Lung (tissue), 12 donors: Measurements from ENCODE around the gene C6orf132. TPM values are rescaled to one million over a fixed set of nuclear protein-coding genes. Genes with fewer than 3 reads are reported as not detected.

Experiments used
- ATAC-seq: fragments of 200-7000 bp; cut with Tn5 transposase; one replicate; pipeline ENCODE4 v1.9.1; 2020; ENCODE audit warnings: moderate number of reproducible peaks; ENCODE audit not compliant: insufficient read depth, low FRiP score
- DNase-seq, 3 donors: peaks; one replicate each; pipeline ENCODE4 v3.0.0-alpha.2; 2013 to 2017
- H3K27ac ChIP-seq, 2 donors: one replicate each; pipeline ENCODE4 v1.5.1; 2013; ENCODE audit warnings: mild to moderate bottlenecking in 2 of 2, moderate library complexity in 2 of 2, control low read depth in 1 of 2, inconsistent platforms in 1 of 2, low read depth in 1 of 2, low read length in 1 of 2
- H3K27me3 ChIP-seq, 3 donors: one replicate each; pipeline ENCODE4 v1.5.1; 2013; ENCODE audit warnings: low read length in 2 of 3; ENCODE audit not compliant: control insufficient read depth in 3 of 3, insufficient read depth in 3 of 3
- H3K36me3 ChIP-seq, 4 donors: one replicate each; pipeline ENCODE4 v1.5.1; 2013; ENCODE audit warnings: low read length in 4 of 4, mild to moderate bottlenecking in 1 of 4, moderate library complexity in 1 of 4; ENCODE audit not compliant: control insufficient read depth in 4 of 4, insufficient read depth in 4 of 4
- H3K4me1 ChIP-seq, 5 donors: one replicate each; pipeline ENCODE4 v1.5.1; 2013; ENCODE audit warnings: low read length in 5 of 5, mild to moderate bottlenecking in 2 of 5, moderate library complexity in 1 of 5; ENCODE audit not compliant: control insufficient read depth in 5 of 5, insufficient read depth in 5 of 5
- H3K4me3 ChIP-seq: one replicate; pipeline ENCODE4 v1.5.1; 2013; ENCODE audit warnings: mild to moderate bottlenecking, control low read depth, moderate library complexity
- H3K9ac ChIP-seq, 2 donors: one replicate each; pipeline ENCODE4 v1.5.1; 2013; ENCODE audit warnings: low read length in 2 of 2, control low read depth in 1 of 2; ENCODE audit not compliant: insufficient read depth in 1 of 2
- H3K9me3 ChIP-seq, 4 donors: one replicate each; pipeline ENCODE4 v1.5.1; 2013; ENCODE audit warnings: low read length in 3 of 4, mild to moderate bottlenecking in 1 of 4, moderate library complexity in 1 of 4; ENCODE audit not compliant: control insufficient read depth in 4 of 4, insufficient read depth in 3 of 4
- CTCF ChIP-seq: IDR thresholded peaks from 2 replicates; pipeline ENCODE4 v1.5.1; 2012; ENCODE audit warnings: mild to moderate bottlenecking; ENCODE audit errors: control extremely low read depth, extremely low read depth
- WGBS, 2 donors: extraction: QIAGEN DNeasy Blood & Tissue Kit; methylation state at CpG; one replicate each; pipeline ENCODE4 v1.1.7; 2013; 5-methylcytosine and 5-hydroxymethylcytosine counted together
- polyA plus RNA-seq, 2 donors: library from polyadenylated mRNA; stranded (reverse); fragments of 200-250 nt; gene quantifications; one replicate each; pipeline ENCODE4 v1.2.1, GENCODE V29; 2013
- total RNA-seq, 2 donors: library from RNA; depleted of rRNA in 1 of 2; stranded (reverse); fragments of >200 nt in 1 of 2; gene quantifications; one replicate each; pipeline ENCODE4 v1.2.1, GENCODE V29; 2014 to 2021
- donor health status: control.
- donor health status: control.
- donor health status: Bipolar disorder and iron deficiency.
- donor health status: healthy.
- donor health status: DM: yes; HTN: yes; CAD: no.

The C6orf132 gene
- total and polyA plus RNA-seq, 4 donors, result 5.9 to 33.1 (median 18.7) TPM

- ATAC-seq, result no peak
- peak in 2 of 3 donors; percentile 11 to 33 for DNase-seq
Observed at GRCh38 chr6:42140756-42141602, 1.4 kb downstream of the C6orf132 start.

GRCh38 chr6:42140032-42140431, 2.4 kb downstream of the C6orf132 start:
- H3K9me3 ChIP-seq, result peaks cover 0 to 2% (median 0%) of the 10 kb centered on the region in 4 donors
- no peak overlapping the region for H3K4me3 ChIP-seq
- ATAC-seq (no peak), DNase-seq (no peak)
- H3K27ac ChIP-seq, result no peak overlapping the region
- peaks cover 0 to 22% (median 13%) of the 10 kb centered on the region in 5 donors for H3K4me1 ChIP-seq
- peaks cover 0 to 6% (median 2%) of the 10 kb centered on the region in 3 donors for H3K27me3 ChIP-seq
- no peak overlapping the region for H3K9ac ChIP-seq
- no peaks in the 10 kb centered on the region for H3K36me3 ChIP-seq
- no peak for TF ChIP-seq CTCF
- 62 to 72% methylated on average over 5 of the region's 5 CpGs for WGBS, 2 donors

More at GRCh38 chr6:42140756-42141602, 1.4 kb downstream of the C6orf132 start:
- Histone ChIP-seq H3K27ac (peak overlapping the region in 1 of 2 donors; percentile 93), H3K27me3 (peaks cover 0 to 6% (median 2%) of the 10 kb centered on the region in 3 donors), H3K36me3 (no peaks in the 10 kb centered on the region), H3K9me3 (peaks cover 0 to 2% (median 0%) of the 10 kb centered on the region in 4 donors), H3K9ac (no peak overlapping the region), H3K4me1 (peaks cover 0 to 22% (median 13%) of the 10 kb centered on the region in 5 donors), H3K4me3 (peak overlapping the region; percentile 50)
- TF ChIP-seq CTCF, result no peak
- WGBS, 2 donors, result 65 to 83% methylated on average over 9 of the region's 9 CpGs

- ATAC-seq, result no peak
- WGBS, 2 donors, result 62 to 76% methylated on average over 9 of the region's 9 CpGs
Observed at GRCh38 chr6:42138630-42139619, 3.5 kb downstream of the C6orf132 start.

More at GRCh38 chr6:42138630-42139619, 3.5 kb downstream of the C6orf132 start:
- TF ChIP-seq CTCF, result no peak
- H3K4me1 ChIP-seq, result peaks cover 0 to 22% (median 13%) of the 10 kb centered on the region in 5 donors
- H3K36me3 ChIP-seq, result no peaks in the 10 kb centered on the region
- DNase-seq, result peak in 2 of 3 donors; percentile 24 to 42
- H3K27ac ChIP-seq, result peak overlapping the region in 1 of 2 donors; percentile 44
- peaks cover 0 to 2% (median 0%) of the 10 kb centered on the region in 4 donors for H3K9me3 ChIP-seq
- no peak overlapping the region for H3K9ac ChIP-seq
- H3K4me3 ChIP-seq, result no peak overlapping the region
- peaks cover 0 to 6% (median 2%) of the 10 kb centered on the region in 3 donors for H3K27me3 ChIP-seq
